Brain microvascular endothelial cell (primary cell): Measurements from ENCODE around the gene OR4N2.
"Not testable (repeated sequence)": the region's sequence is repeated elsewhere in the genome, so short reads cannot be mapped to it uniquely, and the experiment has no call there.

Experiments used
- DNase-seq: peaks from one replicate; pipeline ENCODE4 v3.0.0-alpha.2; 2020
- H3K27ac ChIP-seq: fragments of 250-450 bp; sonication (Bioruptor Pico); 2 replicates; pipeline ENCODE4 v1.5.1; 2020; ENCODE audit warnings: mild to moderate bottlenecking, moderate library complexity
- H3K27me3 ChIP-seq: fragments of 250-450 bp; sonication (Bioruptor Pico); replicated peaks from 2 replicates; pipeline ENCODE4 v1.5.1; 2020; ENCODE audit warnings: mild to moderate bottlenecking
- H3K36me3 ChIP-seq: fragments of 250-450 bp; sonication (Bioruptor Pico); replicated peaks from 2 replicates; pipeline ENCODE4 v1.5.1; 2020; ENCODE audit warnings: mild to moderate bottlenecking
- H3K4me3 ChIP-seq: 2 replicates; pipeline ENCODE4 v1.5.1; 2011; ENCODE audit warnings: low read depth, mild to moderate bottlenecking, control low read depth, low read length, moderate library complexity
- in situ Hi-C: cut with HindIII; loops from 2 replicates; pipeline ENCODE4 v1.10.0; 2017; ENCODE audit warnings: low sequenced_read_pairs, low pct_ligation_motif_present
- TF ChIP-seq, protein P1 (sequence below): IDR thresholded peaks from 2 replicates; pipeline ENCODE4 v1.5.1; 2011; ENCODE audit warnings: low read depth, mild to moderate bottlenecking, moderate library complexity, low read length, control low read depth, inconsistent platforms; ENCODE audit errors: missing control alignments

OR4N2 gene

DNA sequence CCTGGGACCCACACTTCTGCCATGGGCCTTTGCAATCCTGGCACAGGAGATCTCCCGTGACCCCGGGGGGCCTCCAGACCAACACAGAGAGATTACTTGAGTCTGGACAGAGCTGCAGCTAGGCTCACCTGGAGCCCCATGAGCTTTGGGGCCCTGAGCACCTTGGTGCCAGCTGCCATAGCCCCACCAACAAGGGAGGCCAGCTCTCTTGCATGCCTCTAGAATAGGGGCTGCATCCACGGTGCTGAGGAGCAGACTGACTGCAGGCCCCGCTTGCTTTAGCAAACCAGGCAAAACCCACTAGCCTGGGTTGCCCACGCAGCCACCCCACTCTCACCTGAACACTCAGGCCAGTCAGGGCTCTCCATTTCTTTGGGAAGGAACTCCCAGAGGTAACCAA lies 3.7 kb upstream of the OR4N2 start:
- Histone ChIP-seq H3K27me3 (no peaks in the 10 kb centered on the region), H3K4me3 (no peak overlapping the region), H3K36me3 (no peaks in the 10 kb centered on the region), H3K27ac (no peak overlapping the region)
- TF ChIP-seq, protein P1, sequence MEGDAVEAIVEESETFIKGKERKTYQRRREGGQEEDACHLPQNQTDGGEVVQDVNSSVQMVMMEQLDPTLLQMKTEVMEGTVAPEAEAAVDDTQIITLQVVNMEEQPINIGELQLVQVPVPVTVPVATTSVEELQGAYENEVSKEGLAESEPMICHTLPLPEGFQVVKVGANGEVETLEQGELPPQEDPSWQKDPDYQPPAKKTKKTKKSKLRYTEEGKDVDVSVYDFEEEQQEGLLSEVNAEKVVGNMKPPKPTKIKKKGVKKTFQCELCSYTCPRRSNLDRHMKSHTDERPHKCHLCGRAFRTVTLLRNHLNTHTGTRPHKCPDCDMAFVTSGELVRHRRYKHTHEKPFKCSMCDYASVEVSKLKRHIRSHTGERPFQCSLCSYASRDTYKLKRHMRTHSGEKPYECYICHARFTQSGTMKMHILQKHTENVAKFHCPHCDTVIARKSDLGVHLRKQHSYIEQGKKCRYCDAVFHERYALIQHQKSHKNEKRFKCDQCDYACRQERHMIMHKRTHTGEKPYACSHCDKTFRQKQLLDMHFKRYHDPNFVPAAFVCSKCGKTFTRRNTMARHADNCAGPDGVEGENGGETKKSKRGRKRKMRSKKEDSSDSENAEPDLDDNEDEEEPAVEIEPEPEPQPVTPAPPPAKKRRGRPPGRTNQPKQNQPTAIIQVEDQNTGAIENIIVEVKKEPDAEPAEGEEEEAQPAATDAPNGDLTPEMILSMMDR: no peak
- in situ Hi-C loops: no loop called here
- no peak for DNase-seq

GRCh38 chr14:19800282-19801117 lies 3.1 kb upstream of the OR4N2 start:
- Histone ChIP-seq H3K27ac (no peak overlapping the region), H3K4me3 (no peak overlapping the region), H3K27me3 (no peaks in the 10 kb centered on the region), H3K36me3 (no peaks in the 10 kb centered on the region)
- TF ChIP-seq, protein P1: no peak
- in situ Hi-C loops: no loop called here
- DNase-seq: no peak

DNA sequence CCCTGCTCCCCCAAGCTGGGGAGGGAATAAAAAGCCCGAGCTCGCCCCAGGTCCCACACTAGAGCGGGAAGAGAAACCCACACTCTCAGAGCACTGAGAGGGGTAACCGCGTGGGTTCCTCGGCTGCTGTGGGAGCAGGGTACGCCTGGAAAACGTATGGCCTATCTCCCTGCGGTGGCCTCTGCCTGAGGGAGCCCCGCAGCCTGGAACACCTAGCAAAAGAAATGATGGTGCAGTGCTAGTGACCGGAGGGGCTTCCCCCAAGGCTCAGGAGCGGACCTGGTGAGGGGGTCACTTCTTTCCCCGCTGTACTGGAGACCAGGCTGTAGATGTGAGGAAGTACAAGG lies 2.5 kb upstream of the OR4N2 start:
- no peak for DNase-seq
- in situ Hi-C loops: no loop called here
- TF ChIP-seq, protein P1: no peak
- Histone ChIP-seq H3K27ac (no peak overlapping the region), H3K27me3 (no peaks in the 10 kb centered on the region), H3K4me3 (no peak overlapping the region), H3K36me3 (no peaks in the 10 kb centered on the region)

- H3K4me3 ChIP-seq, in situ Hi-C loops, H3K27me3 ChIP-seq, DNase-seq, H3K36me3 ChIP-seq, H3K27ac ChIP-seq: not testable (repeated sequence)
Measured at GRCh38 chr14:19813171-19813920, 9.8 kb downstream of the OR4N2 start.

DNA sequence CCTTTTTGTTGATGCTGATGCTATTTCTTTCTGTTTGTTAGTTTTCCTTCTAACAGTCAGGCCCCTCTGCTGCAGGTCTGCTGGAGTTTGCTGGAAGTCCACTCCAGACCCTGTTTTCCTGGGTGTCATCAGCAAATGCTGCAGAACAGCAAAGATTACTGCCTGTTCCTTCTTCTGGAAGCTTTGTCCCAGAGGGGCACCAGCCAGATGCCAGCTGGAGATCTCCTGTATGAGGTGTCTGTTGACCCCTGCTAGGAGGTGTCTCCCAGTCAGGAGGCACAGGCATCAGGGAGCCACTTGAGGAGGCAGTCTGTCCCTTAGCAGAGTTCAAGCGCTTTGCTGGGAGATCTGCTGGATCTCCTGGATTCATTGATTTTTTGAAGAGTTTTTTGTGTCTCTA lies 16.3 kb downstream of the OR4N2 start:
- H3K4me3 ChIP-seq, H3K27me3 ChIP-seq, DNase-seq, in situ Hi-C loops, H3K27ac ChIP-seq, H3K36me3 ChIP-seq: not testable (repeated sequence)

DNA sequence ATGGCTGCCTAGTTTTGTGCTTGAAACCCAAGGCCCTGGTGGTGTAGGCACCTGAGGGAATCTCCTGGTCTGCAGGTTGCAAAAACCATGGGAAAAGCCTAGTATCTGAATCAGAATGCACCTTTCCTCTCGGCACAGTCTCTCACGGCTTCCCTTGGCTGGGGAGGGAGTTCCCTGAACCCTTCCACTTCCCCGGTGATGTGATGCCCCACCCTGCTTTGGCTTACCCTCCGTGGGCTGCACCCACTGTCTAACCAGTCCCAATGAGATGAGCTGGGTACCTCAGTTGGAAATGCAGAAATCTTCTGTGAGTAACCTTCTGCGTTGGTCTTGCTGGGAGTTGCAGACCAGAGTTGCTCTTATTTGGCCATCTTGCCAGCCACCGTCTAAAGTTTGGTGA lies 17.4 kb downstream of the OR4N2 start:
- H3K4me3 ChIP-seq, in situ Hi-C loops, H3K36me3 ChIP-seq, H3K27me3 ChIP-seq, H3K27ac ChIP-seq, DNase-seq: not testable (repeated sequence)

- TF ChIP-seq, protein P1: no peak
- DNase-seq: no peak
- no peak overlapping the region for H3K27ac ChIP-seq
- no peak overlapping the region for H3K4me3 ChIP-seq
- in situ Hi-C loops: no loop called here
- no peaks in the 10 kb centered on the region for H3K27me3 ChIP-seq
- H3K36me3 ChIP-seq: no peaks in the 10 kb centered on the region
Measured at GRCh38 chr14:19823178-19823577, 19.6 kb downstream of the OR4N2 start.
